HepG2 (cell line): ENCODE results near the gene SUN5. TPM values are rescaled to one million over a fixed set of nuclear protein-coding genes. Genes with fewer than 3 reads are reported as not detected.

ENCODE experiments used
- ATAC-seq: fragments of 200-7000 bp; cut with Tn5 transposase; 3 replicates; pipeline ENCODE4 v1.9.1; 2020; ENCODE audit warnings: mild to moderate bottlenecking, moderate library complexity
- BruUV-seq: library from RNA; stranded (reverse); fragments of 400-500 nt; replicated peaks from 2 replicates; lab custom pipeline; 2021; lab: Mats Ljungman, UMichigan
- CTCF ChIA-PET: fragments of 300-600 bp; formaldehyde crosslinking; extraction: SDS; loops from one replicate; lab custom pipeline; 2021; ENCODE audit warnings: low total read pairs, inconsistent platforms, low intra/inter-chr PET ratio; lab: Yijun Ruan, JAX
- POLR2A ChIA-PET: fragments of 350-600 bp; sonication (Branson Sonifier 250); formaldehyde crosslinking; loops from one replicate; lab custom pipeline; 2020; ENCODE audit warnings: antibody characterized with exemption, inconsistent platforms; lab: Yijun Ruan, JAX
- DNase-seq: peaks from one replicate; pipeline ENCODE4 v3.0.0-alpha.2; 2015; ENCODE audit warnings: low spot score
- FAIRE-seq: peaks from 3 replicates; lab custom pipeline; 2011; peaks lifted over from hg19 to GRCh38; lab: Jason Lieb, UNC
- H2AFZ ChIP-seq: one replicate; pipeline ENCODE4 v1.6.1; 2011; ENCODE audit warnings: low read length, inconsistent platforms
- H3K27ac ChIP-seq: fragments of 300-600 bp; 3 replicates; pipeline ENCODE4 v1.8.0; 2011; ENCODE audit warnings: mixed run types, mild to moderate bottlenecking, mixed read lengths, low read length, inconsistent platforms; ENCODE audit not compliant: insufficient read depth; ENCODE audit errors: extremely low read length
- H3K27me3 ChIP-seq, 2 experiments: fragments of 200-600 bp in 1 of 2; 2 replicates in 1 of 2; 3 replicates in 1 of 2; pipeline versions ENCODE4 v1.6.0 to v1.8.0; 2011; ENCODE audit warnings: low read length in 2 of 2, mild to moderate bottlenecking in 2 of 2, moderate library complexity in 2 of 2, inconsistent platforms in 1 of 2; ENCODE audit not compliant: insufficient read depth in 2 of 2, control insufficient read depth in 1 of 2
- H3K36me3 ChIP-seq, 2 experiments: fragments of 200-600 bp in 1 of 2; replicated peaks in 1 of 2; 2 replicates in 1 of 2; 3 replicates in 1 of 2; pipeline versions ENCODE4 v1.5.1 to v1.8.0; 2011; ENCODE audit warnings: low read length in 2 of 2, inconsistent platforms in 1 of 2; ENCODE audit not compliant: insufficient read depth in 2 of 2, control insufficient read depth in 1 of 2
- H3K4me1 ChIP-seq: 2 replicates; pipeline ENCODE4 v1.5.1; 2012; ENCODE audit warnings: low read length, inconsistent platforms; ENCODE audit not compliant: insufficient read depth
- H3K4me2 ChIP-seq: 2 replicates; pipeline ENCODE4 v1.6.0; 2011; ENCODE audit warnings: low read depth, low read length, inconsistent platforms
- H3K4me3 ChIP-seq, 3 experiments: fragments of 200-600 bp in 1 of 3; sonication (generic), shearing (Covaris generic) in 1 of 3; replicated peaks in 1 of 3; 2 replicates each; pipeline ENCODE4 v1.5.1; 2011 to 2016; ENCODE audit warnings: low read length in 3 of 3, inconsistent platforms in 2 of 3, low read depth in 2 of 3, mild to moderate bottlenecking in 2 of 3, control low read depth in 1 of 3, mixed read lengths in 1 of 3; ENCODE audit not compliant: insufficient read depth in 1 of 3
- H3K79me2 ChIP-seq: one replicate; pipeline ENCODE4 v1.6.1; 2011; ENCODE audit warnings: low read length, inconsistent platforms; ENCODE audit not compliant: insufficient read depth
- H3K9ac ChIP-seq: 2 replicates; pipeline ENCODE4 v1.6.0; 2011; ENCODE audit warnings: mild to moderate bottlenecking, low read depth, low read length, inconsistent platforms; ENCODE audit not compliant: insufficient read depth
- H3K9me3 ChIP-seq: 2 replicates; pipeline ENCODE4 v1.5.1; 2012; ENCODE audit warnings: mild to moderate bottlenecking, low read length
- H4K20me1 ChIP-seq: 2 replicates; pipeline ENCODE4 v1.6.0; 2011; ENCODE audit warnings: inconsistent platforms, mild to moderate bottlenecking, low read length, moderate library complexity; ENCODE audit not compliant: insufficient read depth
- MED8 ChIP-seq: sonication (generic); formaldehyde crosslinking; IDR thresholded peaks from 2 replicates; pipeline ENCODE4 v1.8.1; 2023; ENCODE audit warnings: mild to moderate bottlenecking, missing genetic modification reagents; ENCODE audit not compliant: insufficient replicate concordance
- SSRP1 ChIP-seq: IDR thresholded peaks from 2 replicates; pipeline ENCODE4 v1.6.1; 2016; ENCODE audit warnings: control low read depth
- SYNCRIP ChIP-seq: fragments of 200-400 bp; formaldehyde crosslinking; IDR thresholded peaks from 2 replicates; pipeline ENCODE4 v1.6.1; 2018; ENCODE audit warnings: mild to moderate bottlenecking, low read depth, low read length; ENCODE audit not compliant: insufficient read depth
- WGBS: methylation state at CpG from one replicate; pipeline ENCODE4 v1.1.6; 2017; ENCODE audit warnings: low lambda C conversion rate; 5-methylcytosine and 5-hydroxymethylcytosine counted together
- in situ Hi-C: cut with HindIII; loops from 2 replicates; pipeline ENCODE4 v1.10.0; 2017; ENCODE audit warnings: low pct_unique_long_range_greater_than_20kb; ENCODE audit not compliant: extremely low pct_ligation_motif_present
- intact Hi-C: fragments of 100-400 bp; cut with micrococcal nuclease; formaldehyde crosslinking; loops from one replicate; pipeline ENCODE4 v1.10.0; 2022; ENCODE audit not compliant: unreplicated experiment
- polyA plus RNA-seq, 8 experiments: library from polyadenylated mRNA; depleted of rRNA in 3 of 8; stranded (reverse) in 7 of 8; unstranded in 1 of 8; fragments of >200 nt; fragmentation: Illumina TruSeq in 4 of 8; extraction: Trizol in 4 of 8; gene quantifications; 2 replicates each; pipeline versions ENCODE4 v1.2.1 to v1.2.3, GENCODE V29; 2011 to 2016; ENCODE audit warnings: low read depth in 4 of 8, missing spikeins in 1 of 8, mixed read lengths in 1 of 8; ENCODE audit not compliant: insufficient read depth in 1 of 8
- total RNA-seq, 5 experiments: library from RNA; depleted of rRNA; stranded (reverse); fragments of >200 nt; fragmentation: Illumina TruSeq; extraction: Trizol; gene quantifications; 2 replicates each; pipeline ENCODE4 v1.2.3, GENCODE V29; 2016; ENCODE audit warnings: low read depth in 1 of 5
- TF ChIP-seq, protein P1 (sequence below): sonication (generic); formaldehyde crosslinking; IDR thresholded peaks from 2 replicates; pipeline ENCODE4 v1.8.0; 2022; ENCODE audit warnings: mild to moderate bottlenecking, missing genetic modification reagents, moderate library complexity
- TF ChIP-seq, protein P2 (sequence below): sonication (generic); formaldehyde crosslinking; IDR thresholded peaks from 2 replicates; pipeline ENCODE4 v1.4.0; 2020; ENCODE audit warnings: mild to moderate bottlenecking, missing genetic modification reagents, borderline replicate concordance
- TF ChIP-seq, protein P3 (sequence below): sonication (generic); IDR thresholded peaks from 2 replicates; pipeline ENCODE4 v1.6.1; 2016; ENCODE audit warnings: low read depth, borderline replicate concordance

SUN5 gene
- total and polyA plus RNA-seq, 2 of the 13 experiments (the other 11 are each of a cell fraction or from before 2014, with no cell fraction given): not detected

DNA sequence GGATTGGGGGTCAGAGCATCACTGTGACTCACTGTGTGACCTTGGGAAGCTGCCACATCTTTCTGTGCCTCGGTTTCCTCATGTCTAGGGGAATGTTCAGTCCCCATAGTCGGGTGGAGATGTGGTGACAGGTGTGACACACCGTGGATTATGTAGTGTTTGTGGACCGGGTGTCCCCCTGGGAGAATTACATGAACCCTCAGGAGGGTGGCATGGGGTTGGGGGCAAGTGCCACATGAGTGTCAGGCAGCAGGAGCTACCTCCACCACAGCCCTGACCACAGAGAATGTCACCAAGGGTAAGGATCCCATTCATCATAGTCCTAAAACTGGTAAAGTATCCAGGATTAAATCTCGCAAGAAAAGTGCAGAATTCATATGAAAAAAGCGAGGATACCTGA, 23.2 kb downstream of the SUN5 start:
- in situ Hi-C loops: no loop called here
- no peak for TF ChIP-seq SYNCRIP
- TF ChIP-seq, protein P1, sequence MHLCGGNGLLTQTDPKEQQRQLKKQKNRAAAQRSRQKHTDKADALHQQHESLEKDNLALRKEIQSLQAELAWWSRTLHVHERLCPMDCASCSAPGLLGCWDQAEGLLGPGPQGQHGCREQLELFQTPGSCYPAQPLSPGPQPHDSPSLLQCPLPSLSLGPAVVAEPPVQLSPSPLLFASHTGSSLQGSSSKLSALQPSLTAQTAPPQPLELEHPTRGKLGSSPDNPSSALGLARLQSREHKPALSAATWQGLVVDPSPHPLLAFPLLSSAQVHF (CRISPR knock-in tag): no peak
- TF ChIP-seq, protein P2, sequence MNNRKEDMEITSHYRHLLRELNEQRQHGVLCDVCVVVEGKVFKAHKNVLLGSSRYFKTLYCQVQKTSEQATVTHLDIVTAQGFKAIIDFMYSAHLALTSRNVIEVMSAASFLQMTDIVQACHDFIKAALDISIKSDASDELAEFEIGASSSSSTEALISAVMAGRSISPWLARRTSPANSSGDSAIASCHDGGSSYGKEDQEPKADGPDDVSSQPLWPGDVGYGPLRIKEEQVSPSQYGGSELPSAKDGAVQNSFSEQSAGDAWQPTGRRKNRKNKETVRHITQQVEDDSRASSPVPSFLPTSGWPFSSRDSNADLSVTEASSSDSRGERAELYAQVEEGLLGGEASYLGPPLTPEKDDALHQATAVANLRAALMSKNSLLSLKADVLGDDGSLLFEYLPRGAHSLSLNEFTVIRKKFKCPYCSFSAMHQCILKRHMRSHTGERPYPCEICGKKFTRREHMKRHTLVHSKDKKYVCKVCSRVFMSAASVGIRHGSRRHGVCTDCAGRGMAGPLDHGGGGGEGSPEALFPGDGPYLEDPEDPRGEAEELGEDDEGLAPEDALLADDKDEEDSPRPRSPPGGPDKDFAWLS: no peak
- peak; percentile 31 for TF ChIP-seq MED8 (CRISPR knock-in tag)
- TF ChIP-seq, protein P3, sequence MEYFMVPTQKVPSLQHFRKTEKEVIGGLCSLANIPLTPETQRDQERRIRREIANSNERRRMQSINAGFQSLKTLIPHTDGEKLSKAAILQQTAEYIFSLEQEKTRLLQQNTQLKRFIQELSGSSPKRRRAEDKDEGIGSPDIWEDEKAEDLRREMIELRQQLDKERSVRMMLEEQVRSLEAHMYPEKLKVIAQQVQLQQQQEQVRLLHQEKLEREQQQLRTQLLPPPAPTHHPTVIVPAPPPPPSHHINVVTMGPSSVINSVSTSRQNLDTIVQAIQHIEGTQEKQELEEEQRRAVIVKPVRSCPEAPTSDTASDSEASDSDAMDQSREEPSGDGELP: no peak
- TF ChIP-seq SSRP1 (CRISPR knock-in tag): no peak
- WGBS: 18% methylated on average over 6 of the region's 6 CpGs
- ATAC-seq (no peak), FAIRE-seq (no peak), DNase-seq (no peak)
- intact Hi-C loops: no loop called here
- no peaks in the 10 kb centered on the region for H3K9me3 ChIP-seq
- ChIA-PET CTCF (no interaction called here), POLR2A (no interaction called here)
- no peaks in the 10 kb centered on the region for H3K36me3 ChIP-seq
- no peak overlapping the region for H3K4me2 ChIP-seq
- H3K4me3 ChIP-seq: no peak overlapping the region
- no peak overlapping the region for H2AFZ ChIP-seq
- H3K79me2 ChIP-seq: no peaks in the 10 kb centered on the region
- no peaks in the 10 kb centered on the region for H4K20me1 ChIP-seq
- H3K27me3 ChIP-seq: peaks cover 9 to 74% of the 10 kb centered on the region in 2 experiments
- no TSS peak for BruUV-seq
- H3K4me1 ChIP-seq: peaks cover 53% of the 10 kb centered on the region
- H3K9ac ChIP-seq: no peak overlapping the region
- H3K27ac ChIP-seq: no peak overlapping the region
